Astrocyte of the hippocampus (primary cell): ENCODE data around the gene CAVIN2.
A peak's percentile ranks its signal among the peaks of the same experiment; 100 is the strongest.
"Not testable (repeated sequence)": the region's sequence is repeated elsewhere in the genome, so short reads cannot be mapped to it uniquely, and the experiment has no call there.

Experiments
- DNase-seq: peaks from one replicate; pipeline ENCODE4 v3.0.0; 2011; ENCODE audit warnings: low read depth, low spot score

The CAVIN2 gene

DNA sequence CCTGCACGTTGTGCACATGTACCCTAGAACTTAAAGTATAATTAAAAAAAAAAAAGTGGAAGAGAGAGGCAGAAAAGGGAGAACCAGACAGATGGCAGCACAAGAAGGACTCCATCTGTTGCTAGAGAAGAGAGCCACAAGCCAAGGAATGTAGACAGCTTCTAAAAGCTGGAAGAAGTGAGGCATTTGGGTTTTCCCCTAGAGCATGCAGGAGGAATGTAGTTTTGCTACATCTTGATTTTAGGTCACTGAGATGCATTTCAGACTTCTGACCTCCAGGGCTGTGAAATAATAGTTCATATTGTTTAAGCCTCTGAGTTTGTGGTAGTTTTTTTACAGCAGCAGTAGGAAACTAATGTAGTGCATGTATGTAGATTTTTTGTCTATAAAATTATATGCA is 46.0 kb downstream of the CAVIN2 start:
- no peak for DNase-seq

DNA sequence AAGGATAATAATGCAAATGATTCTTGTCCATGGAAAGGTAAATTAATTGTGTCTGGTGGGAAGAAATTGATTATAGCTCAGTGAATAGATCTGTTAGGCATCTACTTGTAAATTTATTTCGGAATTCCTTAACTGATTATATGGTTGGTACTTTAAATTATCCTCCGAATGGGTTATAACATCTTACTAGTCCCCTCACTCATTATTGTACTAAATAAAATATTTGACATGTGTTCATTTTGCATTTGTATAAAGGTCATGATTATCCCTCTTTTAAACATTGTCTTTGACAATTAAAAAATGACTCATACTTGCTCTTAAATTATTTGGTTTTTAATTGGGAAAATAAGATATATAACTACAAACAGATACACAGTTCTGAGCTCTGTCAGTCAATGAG is 47.4 kb downstream of the CAVIN2 start:
- no peak for DNase-seq

DNA sequence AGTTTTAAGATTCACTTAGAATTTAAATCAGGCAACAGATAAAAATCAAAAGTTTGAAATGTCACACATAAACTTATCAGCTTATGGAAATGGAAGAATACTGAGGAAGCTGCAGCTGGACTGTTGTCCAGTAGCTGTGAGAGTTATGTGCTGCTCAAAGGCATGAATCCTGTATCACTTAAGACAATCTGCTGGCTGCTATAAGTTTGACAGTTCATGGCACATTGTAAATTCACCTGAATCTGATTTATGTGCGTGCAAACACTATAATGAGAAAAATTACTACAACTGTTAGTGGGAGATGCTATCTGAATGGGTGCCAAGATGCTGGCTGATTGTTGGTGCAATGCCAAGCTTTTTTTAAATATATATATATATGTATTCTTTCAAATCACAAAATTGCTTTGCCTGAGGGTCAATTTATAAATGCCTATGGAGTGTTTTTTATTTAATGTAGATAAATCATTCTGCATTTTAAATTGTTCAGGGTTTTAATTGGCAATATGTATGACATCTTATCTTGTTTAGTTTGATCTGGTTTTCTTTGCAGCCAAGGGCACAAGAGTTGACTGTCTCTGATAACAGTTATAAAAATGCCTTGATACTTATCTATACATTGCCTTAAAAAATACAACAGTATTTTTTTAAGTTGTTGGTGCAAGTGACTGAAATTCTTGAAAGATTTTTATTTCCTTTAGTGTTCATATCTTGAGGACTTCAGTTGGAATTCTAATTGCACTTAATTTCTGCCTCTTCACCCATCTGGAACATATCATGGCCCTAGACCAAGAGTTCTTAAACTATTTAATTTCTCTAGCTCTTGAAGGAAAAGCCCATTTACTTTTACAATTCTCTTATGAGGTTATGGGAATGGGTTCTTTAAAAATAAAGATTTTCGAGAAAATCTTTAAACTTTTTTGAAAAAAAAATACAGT is 48.7 kb downstream of the CAVIN2 start:
- DNase-seq: no peak

DNA sequence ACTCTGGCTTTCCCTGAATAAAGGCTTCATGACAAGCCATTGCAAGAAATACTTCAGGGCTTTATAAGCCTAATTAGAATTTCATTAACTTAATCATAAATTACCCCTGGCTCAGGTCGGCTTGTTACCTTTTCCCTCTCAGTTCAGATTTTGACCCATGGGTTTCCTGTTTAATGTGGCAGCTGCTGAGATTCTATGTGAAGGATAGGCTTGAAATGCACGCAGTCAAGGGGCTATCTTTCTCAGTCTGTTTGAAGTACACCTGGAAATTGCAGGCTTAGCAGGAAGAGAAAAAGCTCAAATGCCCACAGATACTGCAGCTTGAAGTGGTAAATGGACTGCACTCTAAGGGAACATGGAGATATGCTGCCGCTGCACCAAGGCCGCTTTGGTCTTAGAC is 49.4 kb downstream of the CAVIN2 start:
- no peak for DNase-seq

DNA sequence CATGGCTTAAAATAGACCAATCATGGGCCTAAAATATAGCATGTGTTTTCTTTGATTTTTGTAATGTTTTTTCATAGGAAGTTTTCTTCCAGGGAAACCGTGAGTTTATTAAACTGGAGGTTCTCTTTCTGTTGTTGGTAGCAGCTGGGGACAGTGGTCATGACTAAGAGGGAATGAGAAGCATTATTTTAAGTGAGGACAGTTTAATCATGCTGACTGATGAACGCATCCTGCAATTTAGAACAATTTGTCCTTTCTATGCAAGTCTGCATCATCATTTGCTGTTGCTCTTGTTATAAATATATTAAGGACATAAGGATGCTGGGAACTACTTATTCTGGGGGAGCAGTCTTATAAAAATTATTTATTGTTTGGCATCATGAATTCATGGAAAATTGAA is 51.2 kb downstream of the CAVIN2 start:
- DNase-seq: no peak

DNA sequence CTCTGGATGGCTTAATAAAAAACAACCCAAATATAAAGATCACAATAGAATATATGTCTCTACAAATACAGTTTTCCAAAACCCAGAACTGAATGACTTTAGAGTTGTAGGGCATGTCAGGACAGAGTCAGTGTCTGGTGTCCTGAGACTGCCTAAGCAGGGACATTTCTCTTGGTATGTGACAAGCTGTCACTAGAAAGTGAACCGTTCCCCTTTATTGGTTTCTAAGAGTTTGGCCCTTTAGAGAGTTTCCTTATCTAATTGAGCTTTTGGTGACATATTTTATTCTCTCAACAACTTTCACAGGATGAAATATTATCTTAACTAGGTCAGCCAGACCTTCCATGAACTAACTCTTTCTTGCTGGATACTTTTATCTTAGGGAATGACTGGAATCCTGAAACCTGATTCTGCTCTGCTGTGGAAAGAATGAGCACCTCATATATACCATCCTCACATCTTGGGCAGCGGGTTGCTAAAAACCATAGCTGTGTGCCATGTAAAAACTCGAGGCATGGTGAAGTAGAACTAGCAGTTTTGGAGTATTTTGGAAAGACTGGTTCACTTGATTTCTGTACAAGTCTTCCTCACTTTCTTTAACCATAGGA is 54.8 kb downstream of the CAVIN2 start:
- DNase-seq: peak; percentile 32

DNA sequence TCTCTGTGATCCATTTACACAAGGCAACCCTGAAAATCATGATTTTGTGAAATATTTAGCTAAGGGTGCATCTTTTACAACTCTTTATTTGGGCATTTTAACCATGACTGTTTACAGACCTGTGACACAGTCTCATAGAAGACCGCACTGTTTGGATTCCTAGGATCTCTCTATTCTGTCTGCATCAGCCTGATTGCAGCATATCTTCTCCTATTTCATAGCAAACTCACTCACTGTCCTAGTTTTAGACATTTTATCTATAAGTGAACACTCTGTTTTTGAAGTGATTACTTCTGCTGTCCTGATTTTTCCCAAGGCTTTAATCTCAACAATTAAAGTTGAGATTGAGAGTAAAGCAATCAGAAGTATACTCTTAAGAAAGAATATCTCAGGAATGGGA is 56.2 kb downstream of the CAVIN2 start:
- DNase-seq: no peak

DNA sequence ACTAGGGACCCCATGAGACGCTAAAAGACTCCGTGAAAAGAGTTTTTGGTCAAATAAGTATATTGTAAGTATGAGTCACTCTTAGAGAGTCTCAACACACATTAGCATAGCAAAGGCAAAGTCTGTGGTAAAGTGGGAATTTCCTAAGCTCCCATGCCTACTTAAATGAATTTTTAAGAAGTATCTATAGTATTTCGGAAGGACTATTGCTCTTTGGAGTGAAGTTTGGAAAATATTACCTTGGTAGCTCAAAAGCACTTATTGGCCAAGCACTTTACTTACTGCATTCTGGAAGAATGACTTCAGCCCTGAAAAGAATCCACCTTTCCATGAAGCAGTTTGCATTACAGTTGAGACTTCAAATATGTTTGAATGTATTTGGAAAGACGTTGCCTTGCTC is 57.1 kb downstream of the CAVIN2 start:
- DNase-seq: peak; percentile 75

DNA sequence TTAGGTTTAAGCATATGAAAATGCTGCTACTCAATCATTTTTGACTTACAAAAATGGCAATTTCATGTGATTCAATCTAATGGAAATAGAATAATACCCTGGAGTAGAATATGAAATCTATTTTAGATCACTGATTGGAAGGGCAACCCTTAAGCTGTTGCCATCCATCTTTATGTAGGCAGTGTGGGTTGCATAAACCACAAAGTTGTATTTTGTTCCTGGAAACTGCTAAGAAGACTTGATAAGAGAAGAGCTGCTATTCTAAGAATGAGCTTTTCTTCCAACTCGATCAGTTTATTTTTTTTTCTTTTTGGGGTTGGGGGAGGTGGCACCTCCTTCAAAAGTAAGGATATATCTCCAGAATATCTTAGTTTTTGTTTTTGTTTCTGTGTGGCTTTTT is 60.2 kb downstream of the CAVIN2 start:
- peak; percentile 37 for DNase-seq

DNA sequence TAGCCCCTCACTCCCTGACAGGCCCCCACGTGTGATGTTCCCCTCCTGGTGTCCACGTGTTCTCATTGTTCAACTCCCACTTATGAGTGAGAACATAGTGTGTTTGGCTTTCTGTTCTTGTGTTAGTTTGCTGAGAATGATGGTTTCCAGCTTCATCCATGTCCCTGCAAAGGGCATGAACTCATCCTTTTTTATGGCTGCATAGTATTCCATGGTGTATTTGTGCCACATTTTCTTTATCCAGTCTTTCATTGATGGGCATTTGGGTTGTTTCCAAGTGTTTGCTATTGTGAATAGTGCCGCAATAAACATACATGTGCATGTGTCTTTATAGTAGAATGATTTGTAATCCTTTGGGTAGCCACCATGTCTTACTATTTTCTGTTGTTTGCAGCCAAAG is 61.2 kb downstream of the CAVIN2 start:
- DNase-seq: not testable (repeated sequence)
